CD1c-positive myeloid dendritic cell (primary cell): Measurements from ENCODE around the gene TALDO1.

Experiments
- DNase-seq: peaks from one replicate; pipeline ENCODE4 v3.0.0-alpha.2; 2016; ENCODE audit errors: extremely low spot score

Gene TALDO1

DNA sequence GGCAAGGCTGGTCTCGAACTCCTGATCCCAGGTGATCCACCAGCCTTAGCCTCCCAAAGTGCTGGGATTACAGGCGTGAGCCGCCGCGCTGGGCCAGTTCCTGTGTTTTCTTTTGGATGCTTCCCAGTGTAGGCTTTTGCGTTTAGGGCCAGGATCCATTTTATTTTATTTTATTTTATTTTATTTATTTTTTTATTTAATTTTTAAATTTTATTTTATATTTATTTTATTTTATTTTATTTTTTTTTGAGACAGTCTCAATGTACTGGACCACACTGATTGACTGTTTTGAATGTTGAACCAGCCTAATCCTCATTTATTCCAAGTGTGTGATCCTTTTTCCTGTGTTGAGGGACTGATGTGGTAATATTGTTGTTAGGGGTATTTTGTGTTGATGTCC is 32.8 kb upstream of the TALDO1 start:
- no peak for DNase-seq

DNA sequence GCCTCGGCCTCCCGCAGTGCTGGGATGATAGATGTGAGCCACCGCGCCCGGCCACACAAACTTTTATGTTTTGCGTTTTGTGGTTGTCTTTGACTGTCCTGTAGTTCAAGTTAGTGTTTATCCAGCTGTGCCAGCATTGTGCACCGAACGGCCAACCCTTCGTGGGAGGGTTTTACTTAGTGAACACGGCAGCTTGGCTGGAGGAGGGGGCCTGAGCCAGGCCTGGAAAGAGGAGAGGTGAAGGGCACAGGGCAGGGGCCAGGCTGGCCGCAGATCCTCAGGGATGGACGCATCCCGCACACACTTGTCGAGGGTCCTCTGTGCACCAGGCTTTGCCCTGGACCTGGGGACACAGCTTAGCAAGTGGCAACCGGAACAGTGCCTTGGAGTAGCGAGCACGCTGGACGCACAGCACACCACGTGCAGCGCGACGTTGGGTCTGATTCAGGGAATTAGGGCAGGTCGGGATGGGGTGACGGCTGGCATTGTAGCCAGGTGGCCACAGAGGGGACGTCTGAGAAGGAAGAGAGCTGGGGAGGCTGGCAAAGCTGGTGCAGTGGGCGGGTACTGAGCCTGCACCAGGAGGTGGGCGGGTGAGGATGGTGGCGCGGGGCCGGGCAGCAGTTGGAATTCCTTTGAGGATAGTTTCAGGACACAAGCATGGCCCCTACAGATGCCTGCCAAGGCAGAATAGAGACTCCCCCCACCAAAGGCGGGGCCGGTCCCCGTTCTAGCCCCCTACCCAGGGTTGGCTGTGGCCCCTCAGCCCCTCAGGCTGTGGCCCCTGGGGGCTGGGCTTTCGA is 27.8 kb upstream of the TALDO1 start:
- DNase-seq, result no peak

DNA sequence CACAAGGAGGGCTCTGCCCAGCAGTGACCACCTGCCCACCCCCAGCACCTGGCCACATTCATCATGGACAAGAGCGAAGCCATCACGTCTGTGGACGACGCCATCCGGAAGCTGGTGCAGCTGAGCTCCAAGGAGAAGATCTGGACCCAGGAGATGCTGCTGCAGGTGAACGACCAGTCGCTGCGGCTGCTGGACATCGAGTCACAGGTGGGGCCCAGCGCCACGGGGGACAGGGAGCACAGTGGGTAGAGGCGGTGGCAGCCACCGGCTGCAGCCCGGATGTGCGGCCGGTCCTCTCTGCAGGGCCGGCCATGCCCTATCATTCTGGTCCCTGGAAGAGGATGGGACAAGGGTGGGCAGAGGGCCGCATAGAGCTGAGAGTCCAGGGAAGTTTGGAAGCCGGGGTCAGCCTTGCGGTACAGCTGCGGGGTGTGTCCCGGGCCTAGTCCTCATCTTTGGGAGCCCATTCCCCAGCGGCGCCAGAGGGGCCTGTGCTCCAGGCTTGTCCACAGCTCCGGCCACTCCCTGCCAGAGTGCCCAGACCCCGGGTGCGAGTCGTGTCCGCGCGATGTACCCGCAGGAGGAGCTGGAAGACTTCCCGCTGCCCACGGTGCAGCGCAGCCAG is 27.1 kb upstream of the TALDO1 start:
- no peak for DNase-seq

DNA sequence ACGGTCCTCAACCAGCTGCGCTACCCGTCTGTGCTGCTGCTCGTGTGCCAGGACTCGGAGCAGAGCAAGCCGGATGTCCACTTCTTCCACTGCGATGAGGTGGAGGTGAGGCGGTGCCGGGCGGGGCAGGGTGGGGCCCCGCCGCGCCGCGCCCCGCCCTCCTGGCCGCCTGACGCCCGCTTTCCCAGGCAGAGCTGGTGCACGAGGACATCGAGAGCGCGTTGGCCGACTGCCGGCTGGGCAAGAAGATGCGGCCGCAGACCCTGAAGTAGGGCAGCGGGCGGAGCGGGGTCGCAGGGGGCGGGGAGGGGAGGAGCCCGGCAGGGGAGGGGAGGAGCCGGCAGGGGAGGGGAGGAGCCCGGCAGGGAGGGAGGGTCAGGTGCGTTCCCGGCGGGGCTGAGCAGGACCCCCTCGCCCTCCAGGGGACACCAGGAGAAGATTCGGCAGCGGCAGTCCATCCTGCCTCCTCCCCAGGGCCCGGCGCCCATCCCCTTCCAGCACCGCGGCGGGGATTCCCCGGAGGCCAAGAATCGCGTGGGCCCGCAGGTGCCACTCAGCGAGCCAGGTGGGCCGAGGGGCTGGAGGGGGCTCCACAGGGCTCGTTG is 26.5 kb upstream of the TALDO1 start:
- DNase-seq, result no peak

DNA sequence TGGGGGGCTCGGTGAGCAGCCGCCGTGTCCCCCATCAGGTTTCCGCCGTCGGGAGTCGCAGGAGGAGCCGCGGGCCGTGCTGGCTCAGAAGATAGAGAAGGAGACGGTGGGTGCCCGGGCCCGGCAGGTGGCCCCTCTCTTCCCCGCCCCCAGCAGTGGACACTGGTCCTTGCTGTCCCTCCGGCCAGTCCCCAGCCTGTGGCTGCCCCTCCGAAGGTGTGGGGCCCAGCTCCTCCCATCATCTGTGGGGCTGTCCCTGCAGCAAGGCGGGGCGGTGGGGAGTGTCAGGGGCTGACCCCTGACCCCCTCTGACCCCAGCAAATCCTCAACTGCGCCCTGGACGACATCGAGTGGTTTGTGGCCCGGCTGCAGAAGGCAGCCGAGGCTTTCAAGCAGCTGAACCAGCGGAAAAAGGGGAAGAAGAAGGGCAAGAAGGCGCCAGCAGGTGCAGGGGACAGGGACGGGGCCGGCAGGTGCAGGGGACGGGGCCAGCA is 26.0 kb upstream of the TALDO1 start:
- no peak for DNase-seq

DNA sequence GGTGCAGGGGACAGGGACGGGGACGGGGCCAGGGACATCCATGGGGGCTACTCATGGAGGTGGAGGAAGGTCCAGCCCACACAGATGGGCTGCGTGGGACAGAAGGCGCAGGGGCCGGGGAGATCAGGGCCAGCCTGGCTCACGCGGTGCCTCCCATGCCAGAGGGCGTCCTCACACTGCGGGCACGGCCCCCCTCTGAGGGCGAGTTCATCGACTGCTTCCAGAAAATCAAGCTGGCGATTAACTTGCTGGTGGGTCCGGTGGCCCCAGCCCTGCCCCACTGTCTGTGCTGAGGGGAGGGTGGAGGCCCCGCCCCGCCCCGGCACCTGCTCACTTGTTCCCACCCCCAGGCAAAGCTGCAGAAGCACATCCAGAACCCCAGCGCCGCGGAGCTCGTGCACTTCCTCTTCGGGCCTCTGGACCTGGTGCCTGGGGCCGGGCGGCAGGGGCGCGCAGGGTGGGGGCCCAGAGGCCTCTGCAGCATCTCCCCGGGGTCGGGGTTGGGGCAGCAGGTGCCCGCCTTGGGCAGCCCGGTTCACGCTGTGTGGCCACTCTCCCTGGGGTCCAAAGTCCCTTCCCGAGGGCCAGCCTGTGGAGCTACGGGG is 25.4 kb upstream of the TALDO1 start:
- DNase-seq, result peak; percentile 63

DNA sequence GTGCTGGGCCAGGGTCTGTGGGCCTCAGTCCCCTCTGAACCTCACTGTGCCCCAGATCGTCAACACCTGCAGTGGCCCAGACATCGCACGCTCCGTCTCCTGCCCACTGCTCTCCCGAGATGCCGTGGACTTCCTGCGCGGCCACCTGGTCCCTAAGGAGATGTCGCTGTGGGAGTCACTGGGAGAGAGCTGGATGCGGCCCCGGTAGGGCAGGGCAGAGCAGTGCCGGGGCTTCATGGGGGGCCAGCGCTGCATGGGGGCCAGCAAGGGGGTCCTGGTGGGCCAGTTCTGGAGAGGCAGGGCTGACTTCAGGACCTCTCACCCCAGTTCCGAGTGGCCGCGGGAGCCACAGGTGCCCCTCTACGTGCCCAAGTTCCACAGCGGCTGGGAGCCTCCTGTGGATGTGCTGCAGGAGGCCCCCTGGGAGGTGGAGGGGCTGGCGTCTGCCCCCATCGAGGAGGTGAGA is 24.9 kb upstream of the TALDO1 start:
- no peak for DNase-seq

DNA sequence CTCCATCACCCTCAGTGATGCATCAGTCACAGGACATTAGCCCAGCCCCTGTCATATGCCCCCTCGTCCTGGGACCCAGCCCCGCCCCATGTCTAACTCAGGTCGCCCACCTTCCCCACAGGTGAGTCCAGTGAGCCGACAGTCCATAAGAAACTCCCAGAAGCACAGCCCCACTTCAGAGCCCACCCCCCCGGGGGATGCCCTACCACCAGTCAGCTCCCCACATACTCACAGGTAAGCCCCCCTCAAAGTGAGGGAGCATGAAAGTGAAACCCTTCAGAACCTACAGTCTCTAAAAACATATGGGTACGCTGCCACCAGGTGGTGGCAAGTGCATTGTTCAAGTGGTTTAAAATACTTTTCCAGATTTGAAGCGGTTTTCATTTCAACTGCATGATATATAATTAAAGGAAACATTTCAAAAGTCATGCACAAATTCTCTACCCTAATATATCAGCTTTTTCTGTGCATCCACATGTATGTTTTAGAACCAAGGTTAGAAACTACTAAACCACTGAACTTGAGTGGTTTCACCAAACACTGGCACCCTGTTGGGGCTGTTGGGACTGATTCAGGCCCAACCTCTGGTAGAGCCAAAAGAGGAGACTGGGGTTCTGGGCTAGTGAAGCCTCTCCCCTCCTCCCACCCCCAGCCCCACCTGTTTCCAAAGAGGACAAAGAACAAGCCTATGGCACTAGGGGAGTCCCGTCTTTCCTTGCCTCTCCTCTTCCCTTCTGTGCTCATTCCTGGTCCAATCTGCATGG is 24.0 kb upstream of the TALDO1 start:
- peak; percentile 74 for DNase-seq

DNA sequence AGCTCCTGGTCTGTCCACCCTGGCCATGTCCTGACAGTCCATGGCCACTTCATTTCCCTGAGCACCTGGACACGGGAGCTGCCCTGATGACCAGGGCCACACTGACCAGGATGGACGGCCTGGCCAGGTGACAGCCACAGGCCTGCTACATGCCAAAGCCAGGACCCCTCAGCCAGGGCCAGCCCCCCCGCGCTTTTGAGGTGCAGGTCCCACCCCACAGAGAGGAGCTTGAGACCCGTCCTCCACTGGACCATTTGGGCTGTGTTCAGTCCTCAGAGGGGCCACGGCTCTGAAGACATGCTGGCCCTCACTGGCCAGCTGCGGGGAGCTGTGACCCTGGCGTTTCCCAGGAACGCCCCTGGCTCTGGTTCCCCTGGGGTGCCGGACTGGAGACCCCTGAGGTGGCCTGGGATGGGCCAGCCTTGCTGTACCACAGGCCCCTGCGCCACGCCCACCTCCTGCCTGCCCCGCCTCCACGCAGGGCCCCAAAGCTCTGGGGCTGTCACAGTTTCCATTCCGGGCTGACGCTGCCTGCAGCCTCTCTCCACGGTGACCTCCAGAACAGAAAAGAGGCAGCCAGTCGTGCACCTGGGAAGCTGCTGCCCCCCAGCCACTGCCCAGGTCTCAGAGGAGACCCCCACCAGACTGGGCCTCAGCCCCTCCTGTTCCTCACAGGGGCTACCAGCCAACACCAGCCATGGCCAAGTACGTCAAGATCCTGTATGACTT is 23.1 kb upstream of the TALDO1 start:
- DNase-seq, result no peak

DNA sequence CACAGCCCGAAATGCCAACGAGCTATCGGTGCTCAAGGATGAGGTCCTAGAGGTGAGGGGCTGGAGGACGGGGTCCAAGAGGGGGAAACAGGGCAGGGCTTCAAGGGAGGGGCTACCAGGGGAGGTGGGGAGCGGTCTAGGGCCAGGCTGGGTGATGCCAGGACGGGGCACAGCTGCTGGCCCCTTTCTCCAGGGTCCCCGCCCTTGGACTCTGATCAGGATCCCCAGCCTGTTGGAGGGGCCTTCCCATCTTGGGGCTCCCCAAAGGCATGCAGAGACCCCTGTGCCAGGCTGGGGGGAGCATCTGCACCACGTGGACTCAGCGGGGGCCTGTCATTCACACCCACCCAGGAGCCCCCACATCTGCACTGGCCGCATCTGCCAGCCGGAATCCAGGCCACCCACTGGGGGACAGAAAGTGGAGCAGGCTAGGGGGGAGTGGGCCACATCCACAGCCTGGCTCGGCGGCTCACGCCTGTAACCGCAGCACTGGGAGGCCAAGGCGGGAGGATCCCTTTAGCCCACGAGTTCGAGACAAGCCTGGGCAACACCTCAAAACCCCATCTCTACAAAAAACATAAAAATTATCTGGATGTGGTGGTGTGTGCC is 22.4 kb upstream of the TALDO1 start:
- DNase-seq, result no peak

DNA sequence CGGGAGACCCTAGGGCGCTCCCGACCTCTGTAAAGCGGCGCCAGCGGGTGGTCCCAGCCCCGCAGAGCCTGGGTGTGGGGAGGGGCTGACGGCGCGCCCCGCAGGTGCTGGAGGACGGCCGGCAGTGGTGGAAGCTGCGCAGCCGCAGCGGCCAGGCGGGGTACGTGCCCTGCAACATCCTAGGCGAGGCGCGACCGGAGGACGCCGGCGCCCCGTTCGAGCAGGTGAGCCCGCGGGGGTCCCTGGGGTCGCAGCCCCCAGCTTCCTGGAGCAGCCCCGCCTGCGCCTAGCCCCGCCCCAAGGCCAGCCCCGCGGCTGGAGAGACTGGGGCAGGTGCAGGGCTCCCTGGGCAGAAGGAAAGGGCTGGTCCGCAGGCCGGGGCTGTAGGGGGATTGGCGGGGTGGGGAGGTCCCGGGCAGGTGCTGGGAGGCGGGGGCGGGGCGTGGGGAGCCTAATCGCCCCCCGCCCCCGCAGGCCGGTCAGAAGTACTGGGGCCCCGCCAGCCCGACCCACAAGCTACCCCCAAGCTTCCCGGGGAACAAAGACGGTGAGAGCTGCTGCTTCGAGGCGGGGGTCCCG is 21.6 kb upstream of the TALDO1 start:
- no peak for DNase-seq

DNA sequence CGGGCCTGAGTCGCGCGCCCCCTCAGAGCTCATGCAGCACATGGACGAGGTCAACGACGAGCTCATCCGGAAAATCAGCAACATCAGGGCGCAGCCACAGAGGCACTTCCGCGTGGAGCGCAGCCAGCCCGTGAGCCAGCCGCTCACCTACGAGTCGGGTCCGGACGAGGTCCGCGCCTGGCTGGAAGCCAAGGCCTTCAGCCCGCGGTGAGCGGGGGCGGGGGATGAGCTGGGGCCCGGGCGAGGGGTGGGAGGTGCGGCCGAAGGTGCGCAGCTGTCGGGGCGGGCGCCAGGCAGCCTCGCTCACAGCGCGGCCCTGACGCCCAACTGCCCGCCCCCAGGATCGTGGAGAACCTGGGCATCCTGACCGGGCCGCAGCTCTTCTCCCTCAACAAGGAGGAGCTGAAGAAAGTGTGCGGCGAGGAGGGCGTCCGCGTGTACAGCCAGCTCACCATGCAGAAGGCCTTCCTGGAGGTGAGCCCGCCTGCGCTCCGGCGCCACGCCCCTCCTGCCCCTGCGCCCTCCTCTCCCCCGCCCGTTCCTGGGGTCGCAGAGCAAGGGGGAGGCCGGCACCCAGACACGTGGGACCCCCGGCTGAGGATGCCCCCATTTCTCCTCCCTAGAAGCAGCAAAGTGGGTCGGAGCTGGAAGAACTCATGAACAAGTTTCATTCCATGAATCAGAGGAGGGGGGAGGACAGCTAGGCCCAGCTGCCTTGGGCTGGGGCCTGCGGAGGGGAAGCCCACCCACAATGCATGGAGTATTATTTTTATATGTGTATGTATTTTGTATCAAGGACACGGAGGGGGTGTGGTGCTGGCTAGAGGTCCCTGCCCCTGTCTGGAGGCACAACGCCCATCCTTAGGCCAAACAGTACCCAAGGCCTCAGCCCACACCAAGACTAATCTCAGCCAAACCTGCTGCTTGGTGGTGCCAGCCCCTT is 20.7 kb upstream of the TALDO1 start:
- DNase-seq, result peak; percentile 57

DNA sequence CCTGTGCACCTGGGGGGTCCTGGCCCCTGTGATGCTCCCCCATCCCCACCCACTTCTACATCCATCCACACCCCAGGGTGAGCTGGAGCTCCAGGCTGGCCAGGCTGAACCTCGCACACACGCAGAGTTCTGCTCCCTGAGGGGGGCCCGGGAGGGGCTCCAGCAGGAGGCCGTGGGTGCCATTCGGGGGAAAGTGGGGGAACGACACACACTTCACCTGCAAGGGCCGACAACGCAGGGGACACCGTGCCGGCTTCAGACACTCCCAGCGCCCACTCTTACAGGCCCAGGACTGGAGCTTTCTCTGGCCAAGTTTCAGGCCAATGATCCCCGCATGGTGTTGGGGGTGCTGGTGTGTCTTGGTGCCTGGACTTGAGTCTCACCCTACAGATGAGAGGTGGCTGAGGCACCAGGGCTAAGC is 20.0 kb upstream of the TALDO1 start:
- no peak for DNase-seq

DNA sequence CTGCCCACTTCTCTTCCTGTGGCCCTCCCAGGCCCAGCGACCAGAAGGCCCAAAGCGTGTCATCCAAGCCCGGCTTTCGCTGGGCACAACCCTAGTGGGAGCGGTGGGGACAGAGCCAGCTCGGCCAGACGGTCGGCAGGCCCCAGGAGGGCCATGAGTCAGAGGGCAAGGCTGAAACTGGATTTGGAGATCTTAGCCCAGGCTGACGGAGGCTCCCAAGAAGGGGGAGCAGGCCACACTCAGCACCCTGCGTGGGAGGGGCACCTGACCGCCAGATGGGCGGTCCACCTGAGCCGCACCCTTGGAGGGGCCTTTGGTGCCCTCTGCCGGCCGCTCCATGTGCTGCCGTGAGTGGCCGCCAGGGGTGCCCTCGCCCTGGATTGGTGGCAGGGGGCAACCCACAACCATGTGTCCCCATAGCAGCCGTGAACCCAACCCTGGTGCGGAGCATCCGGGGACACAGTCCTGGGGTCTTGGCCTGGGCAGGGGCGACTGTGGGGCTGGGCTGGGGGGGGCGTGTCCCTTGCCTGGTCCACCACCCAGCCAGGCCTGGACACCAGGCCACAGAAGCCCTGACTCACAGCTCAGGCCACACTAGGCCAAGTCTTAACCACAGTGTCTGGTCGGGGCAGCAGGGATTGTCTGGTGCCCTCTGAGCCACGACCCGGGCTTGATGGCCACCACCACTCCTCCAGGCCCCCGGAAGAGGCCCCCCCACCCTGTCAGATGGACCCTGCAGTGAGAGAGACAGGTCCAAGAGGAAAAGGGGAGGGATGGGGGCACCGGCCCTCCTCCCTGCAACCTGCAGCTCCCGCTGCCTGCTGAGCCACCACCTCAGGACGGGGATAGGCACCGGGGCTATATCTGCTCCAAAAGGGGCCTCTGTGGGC is 19.2 kb upstream of the TALDO1 start:
- DNase-seq, result peak; percentile 87

DNA sequence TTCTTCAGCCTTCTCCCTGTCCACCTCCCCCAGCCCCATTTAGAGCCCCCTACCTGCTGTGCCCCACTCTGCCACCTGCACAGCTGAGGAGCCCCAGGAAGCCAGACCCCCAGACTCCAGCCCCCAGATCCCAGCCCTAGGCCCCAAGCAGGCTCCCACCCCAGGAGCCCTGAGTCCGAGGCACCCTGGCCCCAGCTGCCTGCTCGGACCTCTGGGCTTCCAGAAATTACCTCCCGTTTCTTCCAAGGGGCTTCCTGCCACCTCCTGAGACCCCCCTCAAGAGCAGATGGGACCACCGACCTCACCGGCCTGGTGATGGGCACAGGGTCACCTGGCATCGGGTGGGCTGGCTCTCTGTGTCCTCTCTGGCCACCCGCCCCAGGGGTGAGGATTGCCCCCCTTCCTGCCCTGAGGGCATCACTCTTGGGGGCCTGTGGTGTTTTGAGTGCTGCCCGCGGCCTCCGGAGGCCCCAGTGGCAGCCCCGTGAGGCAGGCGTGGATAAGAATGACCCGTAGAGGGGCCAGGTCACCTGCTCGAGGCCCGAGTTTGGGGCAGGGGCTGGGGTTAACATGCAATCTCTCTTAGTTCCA is 18.3 kb upstream of the TALDO1 start:
- no peak for DNase-seq

DNA sequence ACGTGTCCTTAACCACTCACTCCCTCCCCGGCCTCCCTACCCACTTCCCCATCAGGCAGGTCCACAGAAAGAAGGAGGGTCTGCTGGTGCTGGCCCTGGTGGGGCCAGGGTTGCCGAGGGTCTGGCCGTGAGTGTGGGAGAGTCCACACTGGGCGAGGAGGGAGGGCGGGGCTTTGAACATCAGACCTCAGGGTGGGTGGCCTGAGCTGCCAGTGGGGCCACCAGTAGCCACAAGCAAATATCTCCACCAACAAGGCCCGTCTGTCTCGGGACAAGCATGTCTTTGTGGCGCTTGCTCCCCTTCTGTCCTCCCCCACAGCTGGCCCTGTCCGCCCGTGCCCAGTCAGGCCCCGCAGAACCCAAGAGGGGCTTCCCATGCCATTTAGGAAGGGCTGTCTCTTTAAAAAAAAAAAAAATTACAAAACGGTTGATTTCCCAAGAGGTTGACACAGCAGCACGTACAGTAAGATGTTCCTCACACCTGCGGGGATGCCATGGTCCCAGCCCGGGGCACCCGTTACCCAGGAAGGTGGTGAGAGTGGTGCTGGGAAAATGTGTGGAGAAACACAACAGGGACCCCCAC is 17.7 kb upstream of the TALDO1 start:
- no peak for DNase-seq

DNA sequence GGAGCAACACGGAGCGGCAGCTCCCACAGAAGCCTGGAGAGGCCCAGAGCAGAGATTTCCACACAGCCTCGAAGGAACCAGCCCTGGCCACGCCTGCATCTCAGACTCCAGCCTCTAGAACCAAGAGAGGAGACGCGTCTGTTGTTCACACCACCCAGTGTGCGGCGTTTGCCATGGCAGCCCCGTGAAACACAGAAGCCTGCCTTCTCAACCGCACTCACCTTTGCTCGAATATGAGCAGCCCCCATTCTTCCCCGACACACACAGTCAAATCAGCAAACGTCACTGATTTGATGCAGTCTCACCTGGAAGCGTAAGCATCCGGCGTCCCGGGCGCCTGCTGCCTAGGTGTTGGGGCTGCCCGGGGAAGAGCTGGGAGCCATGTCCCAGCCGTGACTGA is 14.2 kb upstream of the TALDO1 start:
- no peak for DNase-seq
